Mucosa of descending colon (tissue), 3 donors: Measurements from ENCODE around the gene G0S2. TPM values are rescaled to one million over a fixed set of nuclear protein-coding genes. Genes with fewer than 3 reads are reported as not detected.
A peak's percentile ranks its signal among the peaks of the same experiment; 100 is the strongest.

ENCODE experiments used
- ATAC-seq: fragments of 200-7000 bp; cut with Tn5 transposase; one replicate; pipeline ENCODE4 v1.9.1; 2020; ENCODE audit warnings: mild to moderate bottlenecking, moderate library complexity
- DNase-seq, 3 donors: peaks; one replicate each; pipeline ENCODE4 v3.0.0-alpha.2; 2020
- H3K36me3 ChIP-seq: fragments of 200-600 bp; one replicate; pipeline ENCODE4 v1.8.0; 2021; ENCODE audit warnings: low read depth, mild to moderate bottlenecking
- H3K4me1 ChIP-seq: fragments of 200-600 bp; one replicate; pipeline ENCODE4 v1.8.0; 2021; ENCODE audit warnings: low read depth, mild to moderate bottlenecking
- H3K4me3 ChIP-seq: fragments of 200-600 bp; one replicate; pipeline ENCODE4 v1.8.0; 2021; ENCODE audit warnings: mild to moderate bottlenecking
- H3K9me3 ChIP-seq: fragments of 200-600 bp; one replicate; pipeline ENCODE4 v1.8.0; 2021; ENCODE audit warnings: mild to moderate bottlenecking
- CTCF ChIP-seq: fragments of 200-600 bp; IDR thresholded peaks from one replicate; pipeline ENCODE4 v1.8.0; 2022; ENCODE audit warnings: antibody characterized with exemption, mild to moderate bottlenecking
- intact Hi-C, 2 donors: fragments of 100-400 bp; cut with DNase I in 1 of 2; cut with micrococcal nuclease in 1 of 2; formaldehyde crosslinking; loops; one replicate each; pipeline versions ENCODE4 v1.11.0 to v1.11.1; 2022; cut with DNase I, micrococcal nuclease
- total RNA-seq, 3 donors: library from RNA; stranded (reverse); fragmentation: NEBNext Ultra II Directional in 2 of 3; extraction: Animal tissue kit (Norgen Biotek cat#: 25700) in 2 of 3; gene quantifications; one replicate each; pipeline versions ENCODE4 v1.2.1 to v1.2.4, GENCODE V29; 2021 to 2023
- donor health status: DM: no; HTN: no; CAD: no; lungs with moderate emphysema.
- donor health status: DM: no; HTN: no; CAD: no.
- donor health status: DM: no; HTN: yes; CAD: no.

G0S2 gene
- total RNA-seq, 3 donors from 2014 or later, result 5.8 to 13.5 (median 9.0) TPM

DNA sequence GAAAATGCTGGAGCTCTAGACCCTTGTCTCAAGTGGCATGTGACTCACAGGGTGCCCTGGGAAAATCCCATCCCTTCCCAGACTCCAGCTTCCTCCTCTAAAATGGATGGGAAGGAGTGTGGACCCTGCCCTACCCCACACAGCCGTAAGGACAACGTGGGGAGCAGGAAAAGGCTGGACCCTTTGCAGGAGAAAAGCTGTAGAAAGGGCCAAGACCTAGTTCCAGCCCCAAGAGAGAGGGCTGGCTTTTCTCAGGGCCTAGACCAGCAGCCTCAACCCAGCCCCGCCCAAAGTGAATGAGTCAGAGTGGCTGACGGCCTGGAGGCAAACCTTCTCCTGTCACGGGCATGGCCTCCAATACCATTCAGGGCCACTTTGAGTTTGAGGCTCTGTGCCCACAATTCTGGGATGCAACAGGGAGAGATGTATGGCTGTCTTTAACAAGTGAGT lies 24.0 kb upstream of the G0S2 start:
- peaks cover 60% of the 10 kb centered on the region for H3K4me1 ChIP-seq
- no peaks in the 10 kb centered on the region for H3K36me3 ChIP-seq
- DNase-seq, result peak; percentile 82 to 88 (median 84)
- H3K9me3 ChIP-seq, result no peaks in the 10 kb centered on the region
- intact Hi-C loops, result no loop called here
- H3K4me3 ChIP-seq, result no peak overlapping the region
- ATAC-seq, result peak; percentile 68
- TF ChIP-seq CTCF, result no peak

GRCh38 chr1:209652121-209652735 lies 23.0 kb upstream of the G0S2 start, which contains the start of gene LAMB3:
TSS of gene LAMB3 (minus strand) at chr1:209652425. CDS start at chr1:209650944, 1,481 bp downstream.
- TF ChIP-seq CTCF, result no peak
- intact Hi-C loops, result no loop called here
- Histone ChIP-seq H3K9me3 (no peaks in the 10 kb centered on the region), H3K4me1 (peaks cover 58% of the 10 kb centered on the region), H3K4me3 (peak within 1 kb of the TSS; percentile 9), H3K36me3 (no peaks in the 10 kb centered on the region)
- peak; percentile 71 for ATAC-seq
- DNase-seq, result peak; percentile 92 to 93 (median 93)

- Histone ChIP-seq H3K9me3 (no peaks in the 10 kb centered on the region), H3K4me1 (peaks cover 52% of the 10 kb centered on the region), H3K4me3 (no peak overlapping the region), H3K36me3 (no peaks in the 10 kb centered on the region)
- TF ChIP-seq CTCF, result no peak
- ATAC-seq (peak; percentile 83), DNase-seq (peak; percentile 92 to 97 (median 92))
- intact Hi-C loops, result no loop called here
Observed at GRCh38 chr1:209652873-209653401, 22.3 kb upstream of the G0S2 start.

- DNase-seq (peak in 2 of 3 donors; percentile 56 to 58), ATAC-seq (peak; percentile 58)
- TF ChIP-seq CTCF, result no peak
- H3K4me3 ChIP-seq, result no peak overlapping the region
- no peaks in the 10 kb centered on the region for H3K36me3 ChIP-seq
- intact Hi-C loops, result no loop called here
- peaks cover 44% of the 10 kb centered on the region for H3K4me1 ChIP-seq
- H3K9me3 ChIP-seq, result no peaks in the 10 kb centered on the region
Observed at GRCh38 chr1:209653915-209654351, 21.3 kb upstream of the G0S2 start.

DNA sequence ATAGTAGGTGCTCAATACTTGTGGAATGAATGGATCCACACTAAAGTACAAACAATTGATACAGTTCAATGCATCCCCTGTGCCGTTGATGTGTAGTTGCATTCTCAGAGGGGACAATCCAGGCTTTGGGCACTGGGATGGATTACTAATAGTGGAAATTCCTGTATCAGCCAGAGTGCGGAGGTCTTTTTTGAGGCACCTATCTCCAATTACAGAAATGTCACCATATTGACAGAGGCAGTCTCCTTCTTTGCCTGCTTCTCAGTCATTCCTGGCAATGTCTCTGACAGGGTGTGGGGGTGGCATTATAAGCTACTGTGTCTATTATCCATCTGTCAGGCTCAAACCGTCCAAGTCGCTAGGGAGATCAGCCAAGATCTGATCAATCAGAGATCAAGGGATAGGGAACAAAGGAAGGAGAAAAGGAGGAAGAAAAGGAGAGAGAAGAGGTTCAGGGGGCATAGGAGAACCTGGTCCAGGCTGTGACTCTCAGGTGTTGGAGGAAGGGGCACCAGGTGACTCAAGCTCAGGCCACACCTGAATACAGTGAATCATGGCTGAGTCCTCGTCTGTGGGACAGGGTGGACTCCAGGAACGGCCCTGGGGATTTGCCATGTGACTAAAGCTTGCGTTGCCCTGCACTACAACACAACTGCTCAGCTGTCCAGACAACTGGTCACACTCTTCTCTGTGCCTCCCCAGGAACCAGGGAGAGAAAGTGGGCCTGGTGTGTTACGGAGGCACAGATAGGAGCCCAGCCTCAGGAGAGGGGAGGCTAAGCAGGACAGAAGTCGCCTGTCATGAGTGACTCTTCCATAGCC lies 19.6 kb upstream of the G0S2 start:
- peak; percentile 31 for ATAC-seq
- peak in 1 of 3 donors; percentile 24 for DNase-seq
- no peaks in the 10 kb centered on the region for H3K9me3 ChIP-seq

More for the DNA sequence above, 19.6 kb upstream of the G0S2 start:
- intact Hi-C loops, result no loop called here
- TF ChIP-seq CTCF, result no peak
- Histone ChIP-seq H3K36me3 (no peaks in the 10 kb centered on the region), H3K4me3 (no peak overlapping the region), H3K4me1 (peaks cover 31% of the 10 kb centered on the region)
